Gastroesophageal sphincter (tissue), 3 donors: Measurements from ENCODE around the gene PRDM8.

Experiments
- CTCF ChIP-seq, 4 experiments: fragments of 200-600 bp in 2 of 4; fragments of 450-650 bp in 2 of 4; sonication (generic) in 1 of 4; IDR thresholded peaks; one replicate each; pipeline ENCODE4 v1.5.1; 2017 to 2019; ENCODE audit warnings: antibody characterized with exemption in 4 of 4, mild to moderate bottlenecking in 2 of 4, moderate library complexity in 2 of 4
- EP300 ChIP-seq: sonication (generic); formaldehyde crosslinking; IDR thresholded peaks from one replicate; pipeline ENCODE4 v1.6.1; 2017; ENCODE audit warnings: antibody characterized with exemption, mild to moderate bottlenecking

- TF ChIP-seq CTCF (IDR thresholded peaks at IDR 0.05) (no peak), EP300 (no peak)
These were observed at the start of gene PRDM8 for GRCh38 chr4:80196922-80197573.
